Measurements from ENCODE around the gene IL12RB1. TPM values are rescaled to one million over a fixed set of nuclear protein-coding genes. Genes with fewer than 3 reads are reported as not detected.

Gene IL12RB1
- polyA plus RNA-seq, 1 donor (not counting 4 experiments of a cell fraction or from before 2014, with no cell fraction given): 0.09 TPM

GRCh38 chr19:18009412-18010066 is 77.2 kb downstream of the IL12RB1 start:
- DNase-seq (ENCODE audit: low read depth, low spot score) (no peak), FAIRE-seq (no peak)
- no peaks in the 10 kb centered on the region for H3K79me2 ChIP-seq (ENCODE audit: control insufficient read depth, insufficient read depth, low read length)
- H3K9me1 ChIP-seq (ENCODE audit: control insufficient read depth, extremely low read depth, insufficient read depth, low read length): no peaks in the 10 kb centered on the region
- peaks cover 6 to 9% of the 10 kb centered on the region in 2 experiments for H3K36me3 ChIP-seq (ENCODE audit: control insufficient read depth in 2 of 2, extremely low read depth in 1 of 2, insufficient read depth in 2 of 2, low read length in 2 of 2)
- H3K9ac ChIP-seq (ENCODE audit: control insufficient read depth, extremely low read depth, insufficient read depth, low read length): no peak overlapping the region
- peaks cover 10% of the 10 kb centered on the region for H3K4me1 ChIP-seq (ENCODE audit: control insufficient read depth, extremely low read depth, insufficient read depth, low read length)
- no peaks in the 10 kb centered on the region for H3K27me3 ChIP-seq (ENCODE audit: control insufficient read depth, extremely low read depth, insufficient read depth, low read length)
- dilution Hi-C loops (cut with MboI; ENCODE audit: extremely low pct_ligation_motif_present, low sequenced_read_pairs): no loop called here
- H2AFZ ChIP-seq (ENCODE audit: control insufficient read depth, low read length): no peak overlapping the region
- no peak overlapping the region for H3K4me2 ChIP-seq (ENCODE audit: control insufficient read depth, extremely low read depth, insufficient read depth, low read depth, low read length)
- H4K20me1 ChIP-seq (ENCODE audit: control insufficient read depth, extremely low read depth, insufficient read depth, low read length): no peaks in the 10 kb centered on the region
- H3K27ac ChIP-seq (ENCODE audit: control insufficient read depth, insufficient read depth, low read length): no peak overlapping the region
- no peaks in the 10 kb centered on the region for H3K9me3 ChIP-seq (ENCODE audit: control insufficient read depth, low read depth, low read length)
- H3K4me3 ChIP-seq (ENCODE audit: control insufficient read depth in 2 of 3, extremely low read depth in 1 of 3, insufficient read depth in 2 of 3, low read depth in 1 of 3, low read length in 3 of 3): no peak overlapping the region
- no peak for TF ChIP-seq CTCF (optimal IDR thresholded peaks at IDR 0.05 in 1 of 3, IDR thresholded peaks at IDR 0.05 in 1 of 3, conservative IDR thresholded peaks at IDR 0.05 in 1 of 3; ENCODE audit: extremely low read depth in 1 of 3, insufficient read depth in 2 of 3, low read length in 3 of 3)
- TF ChIP-seq EZH2 (IDR thresholded peaks at IDR 0.05; ENCODE audit: low read length): no peak

Other genes with a start within 250 kb of the IL12RB1 start
- gene JAK3, start 239.0 kb downstream of the IL12RB1 start, polyA plus RNA-seq: 0.37 to 0.59 TPM (median 0.50 TPM) in 3 replicates
- 1,044 to 1,469 TPM (median 1,312 TPM) in 3 replicates for gene RPL18A, start 227.0 kb downstream of the IL12RB1 start, polyA plus RNA-seq
- not detected in 3 replicates for gene SLC5A5, start 215.0 kb downstream of the IL12RB1 start, polyA plus RNA-seq
- gene CCDC124, start 153.9 kb downstream of the IL12RB1 start, polyA plus RNA-seq: 56.8 to 87.0 TPM (median 58.7 TPM) in 3 replicates
- not detected in 3 replicates for gene KCNN1, start 119.8 kb downstream of the IL12RB1 start, polyA plus RNA-seq
- 2.4 to 3.5 TPM (median 2.5 TPM) in 3 replicates for gene ARRDC2, start 78.8 kb downstream of the IL12RB1 start, polyA plus RNA-seq
- 0.73 to 1.4 TPM (median 0.76 TPM) in 3 replicates for gene MAST3, start 10.8 kb upstream of the IL12RB1 start, polyA plus RNA-seq
- 12.4 to 19.6 TPM (median 13.9 TPM) in 3 replicates for gene PIK3R2, start 66.2 kb upstream of the IL12RB1 start, polyA plus RNA-seq
- 28.1 to 72.7 TPM (median 31.3 TPM) in 3 replicates for gene IFI30, start 86.9 kb upstream of the IL12RB1 start, polyA plus RNA-seq
- gene MPV17L2, start 106.3 kb upstream of the IL12RB1 start, polyA plus RNA-seq: 26.3 to 39.8 TPM (median 26.8 TPM) in 3 replicates
- 0.30 to 0.92 TPM (median 0.56 TPM) in 3 replicates for gene RAB3A, start 117.1 kb upstream of the IL12RB1 start, polyA plus RNA-seq
- 0.03 TPM in 1 of 3 replicates, not detected in the others for gene PDE4C, start 139.5 kb upstream of the IL12RB1 start, polyA plus RNA-seq
- gene IQCN, start 187.5 kb upstream of the IL12RB1 start, polyA plus RNA-seq: 0.02 to 0.06 TPM in 2 of 3 replicates, not detected in the other
- 17.2 to 36.7 TPM (median 20.7 TPM) in 3 replicates for gene JUND, start 194.7 kb upstream of the IL12RB1 start, polyA plus RNA-seq
- gene LSM4, start 236.1 kb upstream of the IL12RB1 start, polyA plus RNA-seq: 150 to 170 TPM (median 162 TPM) in 3 replicates

All from keratinocyte (primary cell).